Measurements from ENCODE around the gene ADAP1.
A peak's percentile ranks its signal among the peaks of the same experiment; 100 is the strongest.

The ADAP1 gene

GRCh38 chr7:959271-959670 is 4.8 kb upstream of the ADAP1 start:
- Histone ChIP-seq H3K9ac (ENCODE audit: low read length) (no peak overlapping the region), H3K27me3 (ENCODE audit: insufficient read depth, low read length) (peaks cover 3% of the 10 kb centered on the region), H4K12ac (ENCODE audit: low read depth, low read length) (no peak overlapping the region), H3K18ac (ENCODE audit: low read length) (no peak overlapping the region), H3K79me1 (ENCODE audit: low read length) (no peaks in the 10 kb centered on the region), H3K36me3 (ENCODE audit: control insufficient read depth in 1 of 2, insufficient read depth in 2 of 2, low read length in 2 of 2) (no peaks in the 10 kb centered on the region), H3K14ac (ENCODE audit: low read length) (no peak overlapping the region), H3K4me3 (ENCODE audit: low read depth, low read length) (no peak overlapping the region), H3K4ac (ENCODE audit: low read depth, low read length) (no peak overlapping the region), H3K4me2 (ENCODE audit: low read length) (no peak overlapping the region), H3K79me2 (ENCODE audit: control insufficient read depth, insufficient read depth, low read length, poor library complexity) (no peaks in the 10 kb centered on the region), H4K91ac (ENCODE audit: low read depth, low read length) (no peak overlapping the region), H2BK12ac (ENCODE audit: low read length) (no peak overlapping the region), H2AK5ac (ENCODE audit: low read length) (no peak overlapping the region), H2BK120ac (ENCODE audit: insufficient read depth, low read length, poor library complexity) (no peak overlapping the region), H3K27ac (ENCODE audit: low read depth, low read length) (no peak overlapping the region), H2AFZ (ENCODE audit: insufficient read depth, low read length, poor library complexity) (no peak overlapping the region), H3K23ac (ENCODE audit: low read length) (no peak overlapping the region), H3K4me1 (ENCODE audit: control insufficient read depth in 1 of 2, insufficient read depth in 2 of 2, low read length in 2 of 2) (peaks cover 3 to 9% of the 10 kb centered on the region in 2 experiments), H3K9me3 (ENCODE audit: insufficient read depth, low read depth, low read length) (peaks cover 4% of the 10 kb centered on the region), H4K8ac (ENCODE audit: low read depth, low read length) (no peak overlapping the region), H2BK5ac (ENCODE audit: low read depth, low read length, poor library complexity) (no peak overlapping the region)
- WGBS (ENCODE audit: extremely low coverage, insufficient coverage, insufficient read length) = no CpG with 5 or more reads among the region's 20 CpGs
- no peak for DNase-seq

GRCh38 chr7:958221-959200 is 4.0 kb upstream of the ADAP1 start:
- H3K14ac ChIP-seq (ENCODE audit: low read length) = no peak overlapping the region
- no peak overlapping the region for H3K4ac ChIP-seq (ENCODE audit: low read depth, low read length)
- H3K9ac ChIP-seq (ENCODE audit: low read length) = no peak overlapping the region
- no peak overlapping the region for H2BK5ac ChIP-seq (ENCODE audit: low read depth, low read length, poor library complexity)
- DNase-seq = no peak
- peaks cover 6 to 13% of the 10 kb centered on the region in 2 experiments for H3K4me1 ChIP-seq (ENCODE audit: control insufficient read depth in 1 of 2, insufficient read depth in 2 of 2, low read length in 2 of 2)
- no peaks in the 10 kb centered on the region for H3K79me2 ChIP-seq (ENCODE audit: control insufficient read depth, insufficient read depth, low read length, poor library complexity)
- peaks cover 4% of the 10 kb centered on the region for H3K9me3 ChIP-seq (ENCODE audit: insufficient read depth, low read depth, low read length)
- no peak overlapping the region for H4K12ac ChIP-seq (ENCODE audit: low read depth, low read length)
- H3K4me3 ChIP-seq (ENCODE audit: low read depth, low read length) = no peak overlapping the region
- no peak overlapping the region for H4K91ac ChIP-seq (ENCODE audit: low read depth, low read length)
- H3K27me3 ChIP-seq (ENCODE audit: insufficient read depth, low read length) = peaks cover 6% of the 10 kb centered on the region
- H3K23ac ChIP-seq (ENCODE audit: low read length) = no peak overlapping the region
- H2BK120ac ChIP-seq (ENCODE audit: insufficient read depth, low read length, poor library complexity) = no peak overlapping the region
- no peak overlapping the region for H2AK5ac ChIP-seq (ENCODE audit: low read length)
- no peak overlapping the region for H4K8ac ChIP-seq (ENCODE audit: low read depth, low read length)
- no CpG with 5 or more reads among the region's 36 CpGs for WGBS (ENCODE audit: extremely low coverage, insufficient coverage, insufficient read length)
- H2BK12ac ChIP-seq (ENCODE audit: low read length) = no peak overlapping the region
- no peaks in the 10 kb centered on the region for H3K36me3 ChIP-seq (ENCODE audit: control insufficient read depth in 1 of 2, insufficient read depth in 2 of 2, low read length in 2 of 2)
- H3K4me2 ChIP-seq (ENCODE audit: low read length) = no peak overlapping the region
- no peak overlapping the region for H2AFZ ChIP-seq (ENCODE audit: insufficient read depth, low read length, poor library complexity)
- no peaks in the 10 kb centered on the region for H3K79me1 ChIP-seq (ENCODE audit: low read length)
- no peak overlapping the region for H3K18ac ChIP-seq (ENCODE audit: low read length)
- no peak overlapping the region for H3K27ac ChIP-seq (ENCODE audit: low read depth, low read length)

DNA sequence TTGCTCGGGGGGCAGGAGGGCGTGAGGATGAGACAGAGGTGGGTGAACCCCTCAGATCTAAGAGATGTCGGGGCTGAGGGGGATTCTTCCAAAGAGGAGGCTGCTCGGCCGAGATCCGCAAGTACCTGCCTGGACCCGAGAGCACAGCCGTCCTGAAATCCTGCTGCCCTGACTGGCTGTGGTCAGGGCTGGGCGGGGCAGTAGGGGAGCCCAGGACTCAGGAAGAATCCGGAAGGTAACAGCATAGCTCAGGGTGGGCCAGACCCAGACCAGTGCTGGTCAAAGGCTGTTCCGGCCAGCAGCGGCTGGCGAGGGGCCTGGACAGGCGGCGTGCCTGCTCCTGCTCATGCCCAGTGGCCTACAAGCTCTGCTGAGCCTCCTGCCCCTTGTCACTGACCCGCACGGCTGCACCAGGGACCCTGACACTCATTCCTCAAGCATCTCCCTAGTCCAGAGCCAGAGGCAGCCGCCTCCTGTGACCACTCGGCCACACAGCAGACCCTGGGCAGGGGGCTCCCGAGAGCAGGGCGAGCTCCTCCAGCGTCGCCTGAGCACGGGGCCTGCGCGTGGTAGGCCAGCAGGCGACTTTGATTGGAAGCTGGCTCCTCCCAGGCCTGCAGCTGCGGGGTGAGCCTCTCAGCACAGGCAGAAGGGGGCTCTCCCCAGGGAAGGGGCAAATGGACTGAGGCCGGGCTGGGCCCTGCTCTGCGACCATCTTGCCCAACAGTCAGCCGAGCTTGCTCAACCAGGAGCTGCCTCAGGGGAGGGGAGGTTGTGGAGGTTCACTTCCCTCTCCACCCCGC is 3.1 kb upstream of the ADAP1 start:
- no CpG with 5 or more reads among the region's 32 CpGs for WGBS (ENCODE audit: extremely low coverage, insufficient coverage, insufficient read length)

DNA sequence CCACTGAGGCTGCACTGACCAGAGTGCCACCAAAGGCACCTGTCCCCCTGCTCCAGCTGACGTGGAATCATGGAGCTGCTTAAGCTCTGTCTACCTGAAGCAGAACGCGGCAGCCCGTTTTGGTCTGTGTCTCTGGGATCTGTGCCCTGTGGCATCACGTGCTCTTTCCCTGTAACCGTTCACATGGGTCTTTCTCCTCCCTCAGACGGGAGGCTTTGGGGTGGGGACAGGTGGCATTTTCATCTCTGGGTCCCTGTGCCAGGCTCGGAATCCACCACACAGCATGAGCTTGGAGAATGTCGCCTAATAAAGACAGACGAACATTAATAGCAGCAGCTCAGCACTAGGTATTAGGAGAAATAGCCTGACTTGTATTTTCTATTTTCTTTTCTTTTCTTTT is 1.6 kb upstream of the ADAP1 start:
- Histone ChIP-seq H3K9me3 (ENCODE audit: insufficient read depth, low read depth, low read length) (peaks cover 4% of the 10 kb centered on the region), H3K79me2 (ENCODE audit: control insufficient read depth, insufficient read depth, low read length, poor library complexity) (no peaks in the 10 kb centered on the region), H3K18ac (ENCODE audit: low read length) (no peak overlapping the region), H3K4ac (ENCODE audit: low read depth, low read length) (no peak overlapping the region), H3K9ac (ENCODE audit: low read length) (no peak overlapping the region), H4K12ac (ENCODE audit: low read depth, low read length) (no peak overlapping the region), H2AK5ac (ENCODE audit: low read length) (no peak overlapping the region), H4K8ac (ENCODE audit: low read depth, low read length) (no peak overlapping the region), H4K91ac (ENCODE audit: low read depth, low read length) (no peak overlapping the region), H3K27ac (ENCODE audit: low read depth, low read length) (no peak overlapping the region), H3K27me3 (ENCODE audit: insufficient read depth, low read length) (peaks cover 11% of the 10 kb centered on the region), H2BK120ac (ENCODE audit: insufficient read depth, low read length, poor library complexity) (no peak overlapping the region), H3K4me3 (ENCODE audit: low read depth, low read length) (no peak overlapping the region), H3K36me3 (ENCODE audit: control insufficient read depth in 1 of 2, insufficient read depth in 2 of 2, low read length in 2 of 2) (no peaks in the 10 kb centered on the region), H2BK5ac (ENCODE audit: low read depth, low read length, poor library complexity) (no peak overlapping the region), H3K4me2 (ENCODE audit: low read length) (no peak overlapping the region), H2AFZ (ENCODE audit: insufficient read depth, low read length, poor library complexity) (no peak overlapping the region), H3K4me1 (ENCODE audit: control insufficient read depth in 1 of 2, insufficient read depth in 2 of 2, low read length in 2 of 2) (peaks cover 8 to 15% of the 10 kb centered on the region in 2 experiments), H2BK12ac (ENCODE audit: low read length) (no peak overlapping the region), H3K79me1 (ENCODE audit: low read length) (no peaks in the 10 kb centered on the region), H3K23ac (ENCODE audit: low read length) (no peak overlapping the region), H3K14ac (ENCODE audit: low read length) (no peak overlapping the region)
- no CpG with 5 or more reads among the region's 10 CpGs for WGBS (ENCODE audit: extremely low coverage, insufficient coverage, insufficient read length)
- no peak for DNase-seq

More for the DNA sequence above, 3.1 kb upstream of the ADAP1 start:
- Histone ChIP-seq H4K91ac (ENCODE audit: low read depth, low read length) (no peak overlapping the region), H2BK12ac (ENCODE audit: low read length) (no peak overlapping the region), H2BK5ac (ENCODE audit: low read depth, low read length, poor library complexity) (no peak overlapping the region), H3K18ac (ENCODE audit: low read length) (no peak overlapping the region), H2AFZ (ENCODE audit: insufficient read depth, low read length, poor library complexity) (no peak overlapping the region), H3K27me3 (ENCODE audit: insufficient read depth, low read length) (peaks cover 11% of the 10 kb centered on the region), H3K4me2 (ENCODE audit: low read length) (no peak overlapping the region), H3K9ac (ENCODE audit: low read length) (no peak overlapping the region), H3K4me3 (ENCODE audit: low read depth, low read length) (no peak overlapping the region), H3K27ac (ENCODE audit: low read depth, low read length) (no peak overlapping the region), H3K79me2 (ENCODE audit: control insufficient read depth, insufficient read depth, low read length, poor library complexity) (no peaks in the 10 kb centered on the region), H3K14ac (ENCODE audit: low read length) (no peak overlapping the region), H3K4ac (ENCODE audit: low read depth, low read length) (no peak overlapping the region), H3K4me1 (ENCODE audit: control insufficient read depth in 1 of 2, insufficient read depth in 2 of 2, low read length in 2 of 2) (peaks cover 8 to 15% of the 10 kb centered on the region in 2 experiments), H3K36me3 (ENCODE audit: control insufficient read depth in 1 of 2, insufficient read depth in 2 of 2, low read length in 2 of 2) (no peaks in the 10 kb centered on the region), H3K23ac (ENCODE audit: low read length) (no peak overlapping the region), H2AK5ac (ENCODE audit: low read length) (no peak overlapping the region), H3K9me3 (ENCODE audit: insufficient read depth, low read depth, low read length) (peaks cover 4% of the 10 kb centered on the region), H2BK120ac (ENCODE audit: insufficient read depth, low read length, poor library complexity) (no peak overlapping the region), H4K8ac (ENCODE audit: low read depth, low read length) (no peak overlapping the region), H3K79me1 (ENCODE audit: low read length) (no peaks in the 10 kb centered on the region), H4K12ac (ENCODE audit: low read depth, low read length) (no peak overlapping the region)
- DNase-seq = peak; percentile 51 to 56
